ENCODE results near the gene FAM222A. TPM values are rescaled to one million over a fixed set of nuclear protein-coding genes. Genes with fewer than 3 reads are reported as not detected.

Gene FAM222A
- total RNA-seq, 1 donor from 2014 or later = 2.4 TPM

DNA sequence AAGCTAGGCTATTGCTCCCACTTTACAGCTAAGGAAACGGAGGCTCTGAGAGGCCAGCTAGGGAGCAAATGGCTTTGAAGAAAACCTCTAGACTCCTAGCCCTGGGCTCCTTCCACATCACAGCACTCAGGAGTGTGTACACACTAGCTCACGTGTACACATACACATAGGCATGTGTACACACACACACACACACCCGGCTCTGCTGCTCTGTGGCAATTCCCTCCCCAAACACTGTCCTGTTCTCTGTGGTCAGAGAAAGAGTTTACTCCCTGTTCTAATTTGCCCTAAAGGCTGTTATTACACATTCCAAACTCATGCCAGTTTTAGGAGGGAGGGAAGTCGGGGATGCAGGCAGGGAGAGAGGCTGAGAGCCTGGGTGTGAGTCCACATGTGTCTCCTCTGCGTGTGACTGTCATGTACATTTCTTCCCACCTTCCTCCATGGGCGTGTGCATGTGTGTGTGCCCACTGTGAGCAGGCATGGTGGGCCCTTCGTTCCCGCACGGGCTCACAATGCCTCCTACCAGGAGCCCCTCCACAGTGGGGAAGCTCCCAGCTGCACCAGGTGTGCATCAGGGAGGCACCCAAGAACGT is 105.4 kb downstream of the FAM222A start:
- intact Hi-C loops (cut with DNase I) = no loop called here
- peaks cover 6% of the 10 kb centered on the region for H3K27me3 ChIP-seq (ENCODE audit: low read depth)
- H3K36me3 ChIP-seq = no peaks in the 10 kb centered on the region
- TF ChIP-seq, protein P1, sequence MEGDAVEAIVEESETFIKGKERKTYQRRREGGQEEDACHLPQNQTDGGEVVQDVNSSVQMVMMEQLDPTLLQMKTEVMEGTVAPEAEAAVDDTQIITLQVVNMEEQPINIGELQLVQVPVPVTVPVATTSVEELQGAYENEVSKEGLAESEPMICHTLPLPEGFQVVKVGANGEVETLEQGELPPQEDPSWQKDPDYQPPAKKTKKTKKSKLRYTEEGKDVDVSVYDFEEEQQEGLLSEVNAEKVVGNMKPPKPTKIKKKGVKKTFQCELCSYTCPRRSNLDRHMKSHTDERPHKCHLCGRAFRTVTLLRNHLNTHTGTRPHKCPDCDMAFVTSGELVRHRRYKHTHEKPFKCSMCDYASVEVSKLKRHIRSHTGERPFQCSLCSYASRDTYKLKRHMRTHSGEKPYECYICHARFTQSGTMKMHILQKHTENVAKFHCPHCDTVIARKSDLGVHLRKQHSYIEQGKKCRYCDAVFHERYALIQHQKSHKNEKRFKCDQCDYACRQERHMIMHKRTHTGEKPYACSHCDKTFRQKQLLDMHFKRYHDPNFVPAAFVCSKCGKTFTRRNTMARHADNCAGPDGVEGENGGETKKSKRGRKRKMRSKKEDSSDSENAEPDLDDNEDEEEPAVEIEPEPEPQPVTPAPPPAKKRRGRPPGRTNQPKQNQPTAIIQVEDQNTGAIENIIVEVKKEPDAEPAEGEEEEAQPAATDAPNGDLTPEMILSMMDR (IDR thresholded peaks at IDR 0.05) = no peak
- DNase-seq (no peak), ATAC-seq (peak in 1 of 2 donors; percentile 61)
- no peaks in the 10 kb centered on the region for H3K9me3 ChIP-seq
- no peak overlapping the region for H3K4me3 ChIP-seq
- H3K27ac ChIP-seq = no peak overlapping the region
- no peaks in the 10 kb centered on the region for H3K4me1 ChIP-seq

Other genes starting within 250 kb of the FAM222A start
- 61.4 TPM for gene KCTD10, start 236.5 kb upstream of the FAM222A start, total RNA-seq
- gene UBE3B, start 236.2 kb upstream of the FAM222A start, total RNA-seq = 40.1 TPM
- gene MMAB, start 140.3 kb upstream of the FAM222A start, total RNA-seq = 55.0 TPM
- 25.1 TPM for gene MVK, start 140.0 kb upstream of the FAM222A start, total RNA-seq
- gene TRPV4, start 119.6 kb downstream of the FAM222A start, total RNA-seq = 7.7 TPM
- gene GLTP, start 166.7 kb downstream of the FAM222A start, total RNA-seq = 45.3 TPM
- gene TCHP, start 186.4 kb downstream of the FAM222A start, total RNA-seq = 16.8 TPM